22Rv1 (cell line): Measurements from ENCODE around the gene ASCL2.

Source experiments
- CTCF ChIP-seq: fragments of 450-650 bp; IDR thresholded peaks from 2 replicates; pipeline ENCODE4 v1.5.1; 2017; ENCODE audit warnings: mild to moderate bottlenecking
- ZFX ChIP-seq: fragments of 450-650 bp; IDR thresholded peaks from 2 replicates; pipeline ENCODE4 v1.6.1; 2017; ENCODE audit warnings: antibody characterized with exemption, borderline replicate concordance

- TF ChIP-seq CTCF, result no peak
- TF ChIP-seq ZFX, result no peak
Measured at GRCh38 chr11:2307501-2308331, 37.3 kb upstream of the ASCL2 start.
